ENCODE measurements around the gene CST5.
"Not testable (repeated sequence)": the region's sequence is repeated elsewhere in the genome, so short reads cannot be mapped to it uniquely, and the experiment has no call there.

CST5 gene
- total RNA-seq: 0 reads per million in 2 donors

GRCh38 chr20:23879328-23879798, at the start of gene CST5:
Gene CST5 (minus strand): TSS chr20:23879748. CDS start chr20:23879676, 72 bp downstream.
- DNase-seq: no peak

GRCh38 chr20:23928788-23929187, 49.2 kb upstream of the CST5 start:
- DNase-seq: peak in 2 of 5 experiments; percentile 61 to 67

- no peak for DNase-seq
Measured at GRCh38 chr20:23928353-23928752, 48.8 kb upstream of the CST5 start.

- peak in 2 of 5 experiments; percentile 29 to 66 for DNase-seq
Measured at GRCh38 chr20:23926944-23927872, 47.7 kb upstream of the CST5 start.

- no peak for DNase-seq
Measured at GRCh38 chr20:23926526-23926880, 47.0 kb upstream of the CST5 start.

- DNase-seq: no peak
Measured at GRCh38 chr20:23925789-23926525, 46.4 kb upstream of the CST5 start.

GRCh38 chr20:23924751-23925150, 45.2 kb upstream of the CST5 start:
- DNase-seq: no peak

GRCh38 chr20:23923891-23924435, 44.4 kb upstream of the CST5 start:
- DNase-seq: no peak

GRCh38 chr20:23923311-23923710, 43.8 kb upstream of the CST5 start:
- no peak for DNase-seq

- peak in 1 of 5 experiments; percentile 35 for DNase-seq
Measured at GRCh38 chr20:23920408-23921325, 41.1 kb upstream of the CST5 start.

- DNase-seq: no peak
Measured at GRCh38 chr20:23918896-23919295, 39.3 kb upstream of the CST5 start.

- no peak for DNase-seq
Measured at GRCh38 chr20:23918101-23918862, 38.7 kb upstream of the CST5 start.

GRCh38 chr20:23917024-23917725, 37.6 kb upstream of the CST5 start:
- DNase-seq: no peak

- DNase-seq: peak in 1 of 5 experiments; percentile 34
Measured at GRCh38 chr20:23915844-23916243, 36.3 kb upstream of the CST5 start.

GRCh38 chr20:23914469-23914868, 34.9 kb upstream of the CST5 start:
- not testable (repeated sequence) for DNase-seq

- DNase-seq: no peak
Measured at GRCh38 chr20:23910210-23910609, 30.7 kb upstream of the CST5 start.

- no peak for DNase-seq
Measured at GRCh38 chr20:23909390-23909789, 29.8 kb upstream of the CST5 start.

- no peak for DNase-seq
Measured at GRCh38 chr20:23907579-23907978, 28.0 kb upstream of the CST5 start.

- peak in 1 of 5 experiments; percentile 61 for DNase-seq
Measured at GRCh38 chr20:23902396-23902795, 22.8 kb upstream of the CST5 start.

- DNase-seq: not testable (repeated sequence)
Measured at GRCh38 chr20:23890867-23891266, 11.3 kb upstream of the CST5 start.

- peak in 4 of 5 experiments; percentile 15 to 72 (median 42) for DNase-seq
Measured at GRCh38 chr20:23889775-23890187, 10.2 kb upstream of the CST5 start.
